Measurements from ENCODE around the gene MYL6B. TPM values are rescaled to one million over a fixed set of nuclear protein-coding genes. Genes with fewer than 3 reads are reported as not detected.
A peak's percentile ranks its signal among the peaks of the same experiment; 100 is the strongest.

MYL6B gene
- total RNA-seq, 2 experiments from 2014 or later = 56.6 to 77.6 TPM

- no TSS peak for BruUV-seq (replicated peaks)
Measured at GRCh38 chr12:56114084-56114483, 38.3 kb upstream of the MYL6B start.

DNA sequence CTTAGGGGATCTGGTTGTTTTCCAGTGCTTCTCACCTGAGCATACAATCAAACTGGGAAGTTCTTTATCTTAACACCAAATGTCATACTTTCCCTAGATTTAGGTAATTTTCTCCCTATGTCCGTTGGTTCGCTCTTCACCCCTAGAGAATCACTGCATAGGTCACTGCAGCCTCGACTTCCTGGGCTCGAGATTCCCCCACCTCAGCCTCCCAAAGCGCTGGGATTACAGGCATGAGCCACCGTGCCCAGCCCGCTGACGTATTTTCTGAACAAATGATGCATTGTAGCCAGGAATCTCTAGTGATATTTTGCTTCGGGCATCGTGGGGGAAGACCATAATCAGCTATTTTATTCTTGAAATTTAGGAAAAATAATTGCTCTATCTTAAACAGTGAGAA lies 37.1 kb upstream of the MYL6B start:
- Histone ChIP-seq H3K4me1 (ENCODE audit: insufficient read depth, low read length, poor library complexity, severe bottlenecking) (peaks cover 26% of the 10 kb centered on the region), H3K4me3 (ENCODE audit: low read depth, low read length, poor library complexity, severe bottlenecking) (peak overlapping the region; percentile 91), H3K9me3 (ENCODE audit: low read length) (no peaks in the 10 kb centered on the region), H4K20me1 (ENCODE audit: insufficient read depth, low read length) (no peaks in the 10 kb centered on the region), H3K36me3 (ENCODE audit: insufficient read depth, low read length) (peaks cover 63% of the 10 kb centered on the region), H3K79me2 (ENCODE audit: insufficient read depth, low read depth, low read length) (peaks cover 16% of the 10 kb centered on the region), H3K4me2 (ENCODE audit: low read length) (peak overlapping the region; percentile 71), H3K27ac (ENCODE audit: low read depth, low read length, poor library complexity, severe bottlenecking) (peak overlapping the region; percentile 94), H3K9me2 (ENCODE audit: insufficient read depth, low read length) (no peaks in the 10 kb centered on the region), H2AFZ (ENCODE audit: low read length) (peak overlapping the region; percentile 62; the same call in 1 of the 2 replicates)
- DNase-seq (ENCODE audit: low spot score) = no peak
- intact Hi-C loops (cut with micrococcal nuclease; ENCODE audit: unreplicated experiment) = loop anchor here (10.0 kb wide), 1 partner anchor 519 kb away; the partner anchor contains the start of gene BAZ2A
- POLR2A ChIA-PET = interaction anchor here (0.5 to 5.7 kb wide), 4 partner anchors 11 to 298 kb away, joined by 4 to 64 read pairs (median 6); partner anchors contain the start of genes ORMDL2, PA2G4 and SARNP
- TF ChIP-seq EZH2phosphoT487 (IDR thresholded peaks at IDR 0.05; ENCODE audit: borderline replicate concordance, low read depth, low read length) = no peak
- TF ChIP-seq, protein P1, sequence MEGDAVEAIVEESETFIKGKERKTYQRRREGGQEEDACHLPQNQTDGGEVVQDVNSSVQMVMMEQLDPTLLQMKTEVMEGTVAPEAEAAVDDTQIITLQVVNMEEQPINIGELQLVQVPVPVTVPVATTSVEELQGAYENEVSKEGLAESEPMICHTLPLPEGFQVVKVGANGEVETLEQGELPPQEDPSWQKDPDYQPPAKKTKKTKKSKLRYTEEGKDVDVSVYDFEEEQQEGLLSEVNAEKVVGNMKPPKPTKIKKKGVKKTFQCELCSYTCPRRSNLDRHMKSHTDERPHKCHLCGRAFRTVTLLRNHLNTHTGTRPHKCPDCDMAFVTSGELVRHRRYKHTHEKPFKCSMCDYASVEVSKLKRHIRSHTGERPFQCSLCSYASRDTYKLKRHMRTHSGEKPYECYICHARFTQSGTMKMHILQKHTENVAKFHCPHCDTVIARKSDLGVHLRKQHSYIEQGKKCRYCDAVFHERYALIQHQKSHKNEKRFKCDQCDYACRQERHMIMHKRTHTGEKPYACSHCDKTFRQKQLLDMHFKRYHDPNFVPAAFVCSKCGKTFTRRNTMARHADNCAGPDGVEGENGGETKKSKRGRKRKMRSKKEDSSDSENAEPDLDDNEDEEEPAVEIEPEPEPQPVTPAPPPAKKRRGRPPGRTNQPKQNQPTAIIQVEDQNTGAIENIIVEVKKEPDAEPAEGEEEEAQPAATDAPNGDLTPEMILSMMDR (conservative IDR thresholded peaks at IDR 0.05; ENCODE audit: low read length) = no peak
- BruUV-seq (replicated peaks) = no TSS peak
- CTCF ChIA-PET (ENCODE audit: unreplicated experiment) = no interaction called here

More at GRCh38 chr12:56114084-56114483, 38.3 kb upstream of the MYL6B start:
- CTCF ChIA-PET (ENCODE audit: unreplicated experiment) = no interaction called here
- no peak overlapping the region for H2AFZ ChIP-seq (ENCODE audit: low read length)
- DNase-seq (ENCODE audit: low spot score) = no peak
- peaks cover 68% of the 10 kb centered on the region for H3K36me3 ChIP-seq (ENCODE audit: insufficient read depth, low read length)
- H3K9me2 ChIP-seq (ENCODE audit: insufficient read depth, low read length) = no peaks in the 10 kb centered on the region
- intact Hi-C loops (cut with micrococcal nuclease; ENCODE audit: unreplicated experiment) = loop anchor here (10.0 kb wide), 1 partner anchor 521 kb away; the partner anchor contains the start of gene BAZ2A
- H3K4me3 ChIP-seq (ENCODE audit: low read depth, low read length, poor library complexity, severe bottlenecking) = no peak overlapping the region
- TF ChIP-seq, protein P1 (conservative IDR thresholded peaks at IDR 0.05; ENCODE audit: low read length) = no peak
- TF ChIP-seq EZH2phosphoT487 (IDR thresholded peaks at IDR 0.05; ENCODE audit: borderline replicate concordance, low read depth, low read length) = no peak
- no peaks in the 10 kb centered on the region for H4K20me1 ChIP-seq (ENCODE audit: insufficient read depth, low read length)
- no peaks in the 10 kb centered on the region for H3K9me3 ChIP-seq (ENCODE audit: low read length)
- H3K79me2 ChIP-seq (ENCODE audit: insufficient read depth, low read depth, low read length) = peaks cover 9% of the 10 kb centered on the region
- no peak overlapping the region for H3K4me2 ChIP-seq (ENCODE audit: low read length)
- H3K4me1 ChIP-seq (ENCODE audit: insufficient read depth, low read length, poor library complexity, severe bottlenecking) = peaks cover 14% of the 10 kb centered on the region
- POLR2A ChIA-PET = interaction anchor here (1.2 kb wide), 1 partner anchor 9 kb away, joined by 3 read pairs; no protein-coding TSS in a partner anchor
- peak overlapping the region; percentile 41 for H3K27ac ChIP-seq (ENCODE audit: low read depth, low read length, poor library complexity, severe bottlenecking)
